ENCODE results near the gene CPEB4.

Gene CPEB4

GRCh38 chr5:173904151-173904550 is 16.0 kb downstream of the CPEB4 start:
- Histone ChIP-seq H3K18ac (ENCODE audit: low read length) (no peak overlapping the region), H3K9me3 (ENCODE audit: insufficient read depth, low read depth, low read length) (no peaks in the 10 kb centered on the region), H4K12ac (ENCODE audit: low read depth, low read length) (no peak overlapping the region), H4K8ac (ENCODE audit: low read depth, low read length) (no peak overlapping the region), H3K36me3 (ENCODE audit: control insufficient read depth in 1 of 2, insufficient read depth in 2 of 2, low read length in 2 of 2) (peaks cover 2% of the 10 kb centered on the region in 2 experiments), H3K27ac (ENCODE audit: low read depth, low read length) (no peak overlapping the region), H2BK12ac (ENCODE audit: low read length) (no peak overlapping the region), H2AK5ac (ENCODE audit: low read length) (no peak overlapping the region), H2AFZ (ENCODE audit: insufficient read depth, low read length, poor library complexity) (no peak overlapping the region), H3K4ac (ENCODE audit: low read depth, low read length) (no peak overlapping the region), H3K23ac (ENCODE audit: low read length) (no peak overlapping the region), H3K79me2 (ENCODE audit: control insufficient read depth, insufficient read depth, low read length, poor library complexity) (peaks cover 2% of the 10 kb centered on the region), H3K14ac (ENCODE audit: low read length) (no peak overlapping the region), H3K79me1 (ENCODE audit: low read length) (no peaks in the 10 kb centered on the region), H3K27me3 (ENCODE audit: insufficient read depth, low read length) (no peaks in the 10 kb centered on the region), H3K4me2 (ENCODE audit: low read length) (no peak overlapping the region), H4K91ac (ENCODE audit: low read depth, low read length) (no peak overlapping the region), H3K9ac (ENCODE audit: low read length) (no peak overlapping the region), H2BK5ac (ENCODE audit: low read depth, low read length, poor library complexity) (no peak overlapping the region), H2BK120ac (ENCODE audit: insufficient read depth, low read length, poor library complexity) (no peak overlapping the region), H3K4me1 (ENCODE audit: control insufficient read depth in 1 of 2, insufficient read depth in 2 of 2, low read length in 2 of 2) (no peaks in the 10 kb centered on the region), H3K4me3 (ENCODE audit: low read depth, low read length) (no peak overlapping the region)
- no CpG with 5 or more reads among the region's 1 CpG for WGBS (ENCODE audit: extremely low coverage, insufficient coverage, insufficient read length)
- DNase-seq: no peak

GRCh38 chr5:173907284-173907683 is 19.1 kb downstream of the CPEB4 start:
- H4K8ac ChIP-seq (ENCODE audit: low read depth, low read length): no peak overlapping the region
- no peak overlapping the region for H2BK5ac ChIP-seq (ENCODE audit: low read depth, low read length, poor library complexity)
- no peaks in the 10 kb centered on the region for H3K79me2 ChIP-seq (ENCODE audit: control insufficient read depth, insufficient read depth, low read length, poor library complexity)
- H2AK5ac ChIP-seq (ENCODE audit: low read length): no peak overlapping the region
- no peak overlapping the region for H3K9ac ChIP-seq (ENCODE audit: low read length)
- no peak overlapping the region for H4K12ac ChIP-seq (ENCODE audit: low read depth, low read length)
- no peaks in the 10 kb centered on the region for H3K27me3 ChIP-seq (ENCODE audit: insufficient read depth, low read length)
- H3K14ac ChIP-seq (ENCODE audit: low read length): no peak overlapping the region
- H3K18ac ChIP-seq (ENCODE audit: low read length): no peak overlapping the region
- no peak overlapping the region for H2BK12ac ChIP-seq (ENCODE audit: low read length)
- H3K36me3 ChIP-seq (ENCODE audit: control insufficient read depth in 1 of 2, insufficient read depth in 2 of 2, low read length in 2 of 2): peaks cover 0 to 2% of the 10 kb centered on the region in 2 experiments
- H3K23ac ChIP-seq (ENCODE audit: low read length): no peak overlapping the region
- H2AFZ ChIP-seq (ENCODE audit: insufficient read depth, low read length, poor library complexity): no peak overlapping the region
- H3K27ac ChIP-seq (ENCODE audit: low read depth, low read length): no peak overlapping the region
- no peaks in the 10 kb centered on the region for H3K4me1 ChIP-seq (ENCODE audit: control insufficient read depth in 1 of 2, insufficient read depth in 2 of 2, low read length in 2 of 2)
- H3K9me3 ChIP-seq (ENCODE audit: insufficient read depth, low read depth, low read length): no peaks in the 10 kb centered on the region
- no peak for DNase-seq
- H3K4ac ChIP-seq (ENCODE audit: low read depth, low read length): no peak overlapping the region
- no peak overlapping the region for H2BK120ac ChIP-seq (ENCODE audit: insufficient read depth, low read length, poor library complexity)
- no peak overlapping the region for H3K4me3 ChIP-seq (ENCODE audit: low read depth, low read length)
- H3K79me1 ChIP-seq (ENCODE audit: low read length): no peaks in the 10 kb centered on the region
- no CpG with 5 or more reads among the region's 1 CpG for WGBS (ENCODE audit: extremely low coverage, insufficient coverage, insufficient read length)
- H3K4me2 ChIP-seq (ENCODE audit: low read length): no peak overlapping the region
- H4K91ac ChIP-seq (ENCODE audit: low read depth, low read length): no peak overlapping the region

- no peak overlapping the region for H3K4me3 ChIP-seq (ENCODE audit: low read depth, low read length)
- H2BK12ac ChIP-seq (ENCODE audit: low read length): no peak overlapping the region
- no peak overlapping the region for H3K27ac ChIP-seq (ENCODE audit: low read depth, low read length)
- no peak overlapping the region for H3K4me2 ChIP-seq (ENCODE audit: low read length)
- no peaks in the 10 kb centered on the region for H3K79me1 ChIP-seq (ENCODE audit: low read length)
- DNase-seq: no peak
- H3K27me3 ChIP-seq (ENCODE audit: insufficient read depth, low read length): no peaks in the 10 kb centered on the region
- H3K23ac ChIP-seq (ENCODE audit: low read length): no peak overlapping the region
- H3K9me3 ChIP-seq (ENCODE audit: insufficient read depth, low read depth, low read length): no peaks in the 10 kb centered on the region
- H3K9ac ChIP-seq (ENCODE audit: low read length): no peak overlapping the region
- WGBS (ENCODE audit: extremely low coverage, insufficient coverage, insufficient read length): no CpG with 5 or more reads among the region's 3 CpGs
- H3K36me3 ChIP-seq (ENCODE audit: control insufficient read depth in 1 of 2, insufficient read depth in 2 of 2, low read length in 2 of 2): peaks cover 0 to 2% of the 10 kb centered on the region in 2 experiments
- no peak overlapping the region for H4K8ac ChIP-seq (ENCODE audit: low read depth, low read length)
- no peaks in the 10 kb centered on the region for H3K79me2 ChIP-seq (ENCODE audit: control insufficient read depth, insufficient read depth, low read length, poor library complexity)
- H3K4ac ChIP-seq (ENCODE audit: low read depth, low read length): no peak overlapping the region
- H3K4me1 ChIP-seq (ENCODE audit: control insufficient read depth in 1 of 2, insufficient read depth in 2 of 2, low read length in 2 of 2): no peaks in the 10 kb centered on the region
- no peak overlapping the region for H2BK120ac ChIP-seq (ENCODE audit: insufficient read depth, low read length, poor library complexity)
- no peak overlapping the region for H2AK5ac ChIP-seq (ENCODE audit: low read length)
- no peak overlapping the region for H3K18ac ChIP-seq (ENCODE audit: low read length)
- no peak overlapping the region for H2BK5ac ChIP-seq (ENCODE audit: low read depth, low read length, poor library complexity)
- H4K12ac ChIP-seq (ENCODE audit: low read depth, low read length): no peak overlapping the region
- no peak overlapping the region for H4K91ac ChIP-seq (ENCODE audit: low read depth, low read length)
- no peak overlapping the region for H2AFZ ChIP-seq (ENCODE audit: insufficient read depth, low read length, poor library complexity)
- H3K14ac ChIP-seq (ENCODE audit: low read length): no peak overlapping the region
These were observed 19.7 kb downstream of the CPEB4 start for GRCh38 chr5:173907686-173908371.

- Histone ChIP-seq H3K4me2 (ENCODE audit: low read length) (no peak overlapping the region), H4K91ac (ENCODE audit: low read depth, low read length) (no peak overlapping the region), H3K79me2 (ENCODE audit: control insufficient read depth, insufficient read depth, low read length, poor library complexity) (no peaks in the 10 kb centered on the region), H3K4ac (ENCODE audit: low read depth, low read length) (no peak overlapping the region), H4K12ac (ENCODE audit: low read depth, low read length) (no peak overlapping the region), H2AK5ac (ENCODE audit: low read length) (no peak overlapping the region), H3K36me3 (ENCODE audit: control insufficient read depth in 1 of 2, insufficient read depth in 2 of 2, low read length in 2 of 2) (peaks cover 1 to 4% of the 10 kb centered on the region in 2 experiments), H3K18ac (ENCODE audit: low read length) (no peak overlapping the region), H2BK120ac (ENCODE audit: insufficient read depth, low read length, poor library complexity) (no peak overlapping the region), H3K27me3 (ENCODE audit: insufficient read depth, low read length) (no peaks in the 10 kb centered on the region), H3K4me3 (ENCODE audit: low read depth, low read length) (no peak overlapping the region), H2AFZ (ENCODE audit: insufficient read depth, low read length, poor library complexity) (no peak overlapping the region), H4K8ac (ENCODE audit: low read depth, low read length) (no peak overlapping the region), H3K4me1 (ENCODE audit: control insufficient read depth in 1 of 2, insufficient read depth in 2 of 2, low read length in 2 of 2) (no peaks in the 10 kb centered on the region), H3K9ac (ENCODE audit: low read length) (no peak overlapping the region), H3K9me3 (ENCODE audit: insufficient read depth, low read depth, low read length) (no peaks in the 10 kb centered on the region), H3K23ac (ENCODE audit: low read length) (no peak overlapping the region), H2BK12ac (ENCODE audit: low read length) (no peak overlapping the region), H3K79me1 (ENCODE audit: low read length) (no peaks in the 10 kb centered on the region), H3K27ac (ENCODE audit: low read depth, low read length) (no peak overlapping the region), H3K14ac (ENCODE audit: low read length) (no peak overlapping the region), H2BK5ac (ENCODE audit: low read depth, low read length, poor library complexity) (no peak overlapping the region)
- no CpG with 5 or more reads among the region's 3 CpGs for WGBS (ENCODE audit: extremely low coverage, insufficient coverage, insufficient read length)
- DNase-seq: no peak
These were observed 21.1 kb downstream of the CPEB4 start for GRCh38 chr5:173909199-173909598.
